Activated naive CD8-positive, alpha-beta T cell treated with anti-CD3 and anti-CD28 coated beads for 36 hours (primary cell): ENCODE results near the gene THSD8. TPM values are rescaled to one million over a fixed set of nuclear protein-coding genes. Genes with fewer than 3 reads are reported as not detected.
"Not testable (repeated sequence)": the region's sequence is repeated elsewhere in the genome, so short reads cannot be mapped to it uniquely, and the experiment has no call there.

ENCODE experiments used
- DNase-seq: peaks from one replicate; pipeline ENCODE4 v3.0.0; 2021
- H3K27ac Mint-ChIP-seq: one replicate; pipeline ENCODE4 v1.8.0; 2022; ENCODE audit warnings: mild to moderate bottlenecking, moderate library complexity, mixed read lengths
- H3K27me3 Mint-ChIP-seq: one replicate; pipeline ENCODE4 v1.8.0; 2022; ENCODE audit warnings: mild to moderate bottlenecking, mixed read lengths
- H3K36me3 Mint-ChIP-seq: one replicate; pipeline ENCODE4 v1.8.0; 2021; ENCODE audit warnings: mild to moderate bottlenecking, mixed read lengths
- H3K4me1 Mint-ChIP-seq: one replicate; pipeline ENCODE4 v1.8.0; 2021; ENCODE audit warnings: mixed read lengths
- H3K4me3 Mint-ChIP-seq: one replicate; pipeline ENCODE4 v1.8.0; 2022; ENCODE audit warnings: mild to moderate bottlenecking, moderate library complexity, mixed read lengths
- H3K9me3 Mint-ChIP-seq: one replicate; pipeline ENCODE4 v1.8.0; 2022; ENCODE audit warnings: mixed read lengths
- total RNA-seq, 2 experiments: library from RNA; stranded (reverse); gene quantifications; one replicate each; pipeline ENCODE4 v1.2.3, GENCODE V29; 2021

The THSD8 gene
- total RNA-seq, 2 experiments from 2014 or later: 25.3 to 30.5 TPM

DNA sequence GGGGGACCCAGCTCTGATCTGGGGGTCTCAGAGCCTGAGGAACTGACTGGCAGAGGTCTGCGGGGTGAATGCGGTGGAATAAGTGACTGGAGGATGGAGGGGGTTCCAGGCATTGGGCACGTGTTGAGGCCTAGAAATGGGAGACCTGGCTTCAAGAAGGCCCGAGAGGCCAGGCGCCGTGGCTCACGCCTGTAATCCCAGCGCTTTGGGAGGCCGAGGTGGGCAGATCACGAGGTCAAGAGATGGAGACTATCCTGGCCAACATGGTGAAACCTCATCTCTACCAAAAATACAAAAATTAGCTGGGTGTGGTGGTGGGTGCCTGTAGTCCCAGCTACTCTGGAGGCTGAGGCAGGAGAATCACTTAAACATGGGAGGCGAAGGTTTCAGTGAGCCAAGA is 15.9 kb downstream of the THSD8 start:
- not testable (repeated sequence) for H3K4me1 Mint-ChIP-seq, H3K27me3 Mint-ChIP-seq, H3K27ac Mint-ChIP-seq, H3K4me3 Mint-ChIP-seq, DNase-seq, H3K9me3 Mint-ChIP-seq
- peaks cover 14% of the 10 kb centered on the region for H3K36me3 Mint-ChIP-seq

- DNase-seq: no peak
- H3K4me1 Mint-ChIP-seq: peaks cover 8% of the 10 kb centered on the region
- peaks cover 20% of the 10 kb centered on the region for H3K27me3 Mint-ChIP-seq
- no peak overlapping the region for H3K27ac Mint-ChIP-seq
- H3K4me3 Mint-ChIP-seq: no peak overlapping the region
- peaks cover 5% of the 10 kb centered on the region for H3K36me3 Mint-ChIP-seq
- peaks cover 3% of the 10 kb centered on the region for H3K9me3 Mint-ChIP-seq
Measured at GRCh38 chr19:12821761-12822160, 19.9 kb downstream of the THSD8 start.

DNA sequence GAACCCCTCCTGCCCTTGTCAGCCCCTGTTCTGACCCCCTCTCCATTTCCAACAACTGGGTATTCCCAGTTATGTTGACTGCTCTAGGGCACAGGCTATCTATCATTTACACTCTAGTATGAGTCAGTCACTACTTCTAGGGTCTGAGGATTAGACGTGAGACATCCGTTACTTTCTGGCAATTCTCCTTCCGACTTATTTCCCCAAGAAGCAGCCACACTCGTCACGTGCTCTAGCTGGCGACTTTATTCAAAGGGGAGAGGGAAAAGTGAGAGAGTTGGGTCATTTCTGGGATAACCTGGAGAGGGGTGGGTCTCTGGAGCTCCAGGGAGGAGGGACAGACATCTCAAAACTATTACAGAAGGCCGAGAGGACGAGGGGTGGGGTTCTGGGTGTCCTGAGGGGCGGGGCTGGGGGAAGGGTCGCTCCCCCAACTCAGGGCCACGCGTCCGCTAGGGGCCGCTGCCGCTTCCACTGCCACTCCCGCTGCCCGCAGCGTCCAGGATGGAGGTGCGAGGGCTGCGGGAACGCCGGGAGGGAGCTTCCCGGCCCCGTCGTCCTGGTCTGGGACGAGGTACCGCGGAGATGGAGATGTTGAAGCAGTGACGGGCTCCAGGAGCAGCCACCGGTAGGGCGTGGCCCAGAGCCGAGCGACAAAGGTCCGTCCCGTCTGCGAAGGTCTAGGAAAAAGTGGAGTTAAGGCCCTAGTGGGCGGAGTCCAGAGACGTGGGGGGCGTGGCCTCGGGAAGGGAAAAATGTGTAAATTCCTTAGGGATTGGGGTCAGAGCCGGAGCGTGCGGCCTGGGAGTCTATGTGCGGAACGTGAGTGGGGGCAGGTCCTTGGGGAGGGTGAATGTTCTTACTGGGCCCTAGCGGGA is 23.6 kb downstream of the THSD8 start:
- H3K4me1 Mint-ChIP-seq: peaks cover 10% of the 10 kb centered on the region
- no peak overlapping the region for H3K4me3 Mint-ChIP-seq
- peaks cover 5% of the 10 kb centered on the region for H3K36me3 Mint-ChIP-seq
- peaks cover 57% of the 10 kb centered on the region for H3K27me3 Mint-ChIP-seq
- no peak for DNase-seq
- peak overlapping the region; percentile 15 for H3K27ac Mint-ChIP-seq
- H3K9me3 Mint-ChIP-seq: peaks cover 3% of the 10 kb centered on the region

GRCh38 chr19:12828494-12828893 is 26.6 kb downstream of the THSD8 start:
- no peaks in the 10 kb centered on the region for H3K9me3 Mint-ChIP-seq

DNA sequence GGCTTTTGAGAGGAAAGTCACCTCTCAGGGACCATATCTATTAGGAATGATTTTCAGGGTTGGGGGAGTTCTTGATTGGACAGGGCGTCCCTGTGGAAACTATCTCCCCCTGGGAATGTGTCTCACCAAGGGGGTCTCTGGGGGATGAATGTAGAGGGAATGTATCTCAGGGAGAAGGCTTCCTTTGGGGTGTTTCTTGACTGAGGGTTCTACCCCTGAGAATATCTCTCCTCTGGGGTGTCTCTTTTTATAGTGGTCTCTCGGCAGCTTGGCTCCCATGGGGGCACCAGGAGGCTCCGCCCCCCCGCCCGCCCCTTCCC is 31.5 kb downstream of the THSD8 start:
- DNase-seq: no peak
- Mint-ChIP-seq H3K4me1 (peaks cover 19% of the 10 kb centered on the region), H3K27ac (no peak overlapping the region), H3K9me3 (no peaks in the 10 kb centered on the region), H3K27me3 (peaks cover 91% of the 10 kb centered on the region), H3K36me3 (no peaks in the 10 kb centered on the region), H3K4me3 (no peak overlapping the region)

More at GRCh38 chr19:12828494-12828893, 26.6 kb downstream of the THSD8 start:
- peak; percentile 52 for DNase-seq
- Mint-ChIP-seq H3K4me3 (no peak overlapping the region), H3K27ac (no peak overlapping the region), H3K4me1 (peaks cover 17% of the 10 kb centered on the region), H3K36me3 (peaks cover 1% of the 10 kb centered on the region), H3K27me3 (peaks cover 87% of the 10 kb centered on the region)

GRCh38 chr19:12833738-12834565 is 32.1 kb downstream of the THSD8 start:
- DNase-seq: peak; percentile 33
- peak overlapping the region; percentile 58 for H3K4me3 Mint-ChIP-seq

GRCh38 chr19:12834566-12834943 is 32.7 kb downstream of the THSD8 start, which contains the start of gene RTBDN:
TSS of gene RTBDN (minus strand) at chr19:12834579. CDS start at chr19:12829979, 4,600 bp downstream.
- peaks cover 19% of the 10 kb centered on the region for H3K4me1 Mint-ChIP-seq

More at GRCh38 chr19:12833738-12834565, 32.1 kb downstream of the THSD8 start:
- peaks cover 16% of the 10 kb centered on the region for H3K4me1 Mint-ChIP-seq
- no peaks in the 10 kb centered on the region for H3K36me3 Mint-ChIP-seq
- H3K27ac Mint-ChIP-seq: no peak overlapping the region
- H3K9me3 Mint-ChIP-seq: no peaks in the 10 kb centered on the region
- H3K27me3 Mint-ChIP-seq: peaks cover 91% of the 10 kb centered on the region

GRCh38 chr19:12834976-12835757 is 33.3 kb downstream of the THSD8 start:
- Mint-ChIP-seq H3K27me3 (peaks cover 91% of the 10 kb centered on the region), H3K4me3 (no peak overlapping the region), H3K36me3 (no peaks in the 10 kb centered on the region), H3K27ac (no peak overlapping the region), H3K9me3 (no peaks in the 10 kb centered on the region), H3K4me1 (peaks cover 19% of the 10 kb centered on the region)
- DNase-seq: peak; percentile 32

More at GRCh38 chr19:12834566-12834943, 32.7 kb downstream of the THSD8 start, which contains the start of gene RTBDN:
- DNase-seq: no peak
- Mint-ChIP-seq H3K36me3 (no peaks in the 10 kb centered on the region), H3K27ac (no peak within 1 kb of the TSS), H3K4me3 (peak within 1 kb of the TSS; percentile 58), H3K27me3 (peaks cover 91% of the 10 kb centered on the region), H3K9me3 (no peaks in the 10 kb centered on the region)

DNA sequence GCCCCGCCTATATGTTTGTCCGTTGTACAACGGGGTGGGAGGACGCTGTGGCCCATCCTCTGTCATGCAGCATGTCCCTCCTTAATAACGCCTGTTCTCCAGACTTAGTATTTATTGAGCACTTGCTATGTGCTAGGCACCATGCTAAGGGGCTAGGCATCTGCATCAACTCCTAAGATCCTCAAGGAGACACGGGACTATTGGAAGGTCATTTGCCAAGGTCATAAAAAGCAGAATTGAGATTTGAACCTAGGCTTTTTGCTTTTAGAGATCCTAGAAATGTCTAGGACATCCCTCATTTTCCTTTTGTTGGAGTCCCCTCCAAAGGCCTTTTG is 34.6 kb downstream of the THSD8 start:
- H3K27ac Mint-ChIP-seq: no peak overlapping the region
- peaks cover 91% of the 10 kb centered on the region for H3K27me3 Mint-ChIP-seq
- H3K9me3 Mint-ChIP-seq: no peaks in the 10 kb centered on the region
- H3K36me3 Mint-ChIP-seq: no peaks in the 10 kb centered on the region
- no peak overlapping the region for H3K4me3 Mint-ChIP-seq
- no peak for DNase-seq
- H3K4me1 Mint-ChIP-seq: peaks cover 28% of the 10 kb centered on the region

GRCh38 chr19:12837225-12837624 is 35.4 kb downstream of the THSD8 start:
- Mint-ChIP-seq H3K27ac (no peak overlapping the region), H3K36me3 (no peaks in the 10 kb centered on the region), H3K4me1 (peaks cover 29% of the 10 kb centered on the region), H3K9me3 (no peaks in the 10 kb centered on the region), H3K27me3 (peaks cover 90% of the 10 kb centered on the region), H3K4me3 (no peak overlapping the region)
- no peak for DNase-seq

- Mint-ChIP-seq H3K27me3 (peaks cover 85% of the 10 kb centered on the region), H3K4me1 (peaks cover 23% of the 10 kb centered on the region), H3K36me3 (no peaks in the 10 kb centered on the region), H3K9me3 (no peaks in the 10 kb centered on the region), H3K27ac (no peak within 1 kb of the TSS), H3K4me3 (peak within 1 kb of the TSS; percentile 52)
- DNase-seq: peak; percentile 72
Measured at GRCh38 chr19:12838182-12838885, 36.5 kb downstream of the THSD8 start, which contains the start of gene MAST1. TSS of gene MAST1 (plus strand) at chr19:12838515. CDS start at chr19:12838573, 58 bp downstream.

GRCh38 chr19:12838886-12839756 is 37.3 kb downstream of the THSD8 start:
- no peak for DNase-seq
- Mint-ChIP-seq H3K4me3 (peak overlapping the region; percentile 52), H3K36me3 (no peaks in the 10 kb centered on the region), H3K27ac (no peak overlapping the region), H3K27me3 (peaks cover 92% of the 10 kb centered on the region), H3K4me1 (peaks cover 23% of the 10 kb centered on the region), H3K9me3 (no peaks in the 10 kb centered on the region)
